Cardiac fibroblast (primary cell): ENCODE results near the gene PUS1.

Source experiments
- DNase-seq, 2 donors: peaks; one replicate each; pipeline versions ENCODE4 v3.0.0 to v3.0.0-alpha.2; 2010; ENCODE audit warnings: low read depth in 2 of 2
- H3K4me3 ChIP-seq, 2 donors: replicated peaks in 1 of 2; 1 replicate in 1 of 2; 2 replicates in 1 of 2; pipeline ENCODE4 v1.5.1; 2011; ENCODE audit warnings: low read depth in 2 of 2, low read length in 2 of 2, mild to moderate bottlenecking in 2 of 2, moderate library complexity in 1 of 2
- TF ChIP-seq, protein P1 (sequence below): IDR thresholded peaks from one replicate; pipeline ENCODE4 v1.5.1; 2011; ENCODE audit warnings: low read depth, mild to moderate bottlenecking, low read length, inconsistent platforms

Gene PUS1

DNA sequence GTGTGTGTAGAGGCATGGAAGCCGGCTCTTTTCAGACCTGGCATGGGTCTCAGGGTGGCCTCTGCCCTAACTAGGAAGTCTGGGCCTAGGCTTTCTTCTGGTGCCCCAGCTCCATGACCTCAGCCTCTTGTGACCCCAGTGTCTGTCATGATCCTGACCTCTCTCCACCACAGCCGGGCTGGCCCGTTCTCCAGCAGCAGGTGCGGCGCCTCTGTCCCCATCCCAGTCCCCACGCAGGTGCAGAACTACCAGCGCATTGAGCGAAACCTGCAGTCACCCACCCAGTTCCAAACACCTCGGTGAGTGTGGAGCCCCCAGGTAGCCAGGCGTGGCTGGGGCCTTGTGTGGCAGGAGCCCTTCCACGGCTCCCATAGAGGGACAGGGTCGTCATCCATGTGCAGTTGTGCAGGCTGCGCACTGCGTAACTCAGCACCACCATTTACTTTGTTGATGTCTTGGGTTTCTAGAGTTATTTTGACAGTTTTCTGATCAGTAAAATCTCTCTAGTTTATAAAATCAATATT lies 14.8 kb upstream of the PUS1 start:
- DNase-seq: no peak

DNA sequence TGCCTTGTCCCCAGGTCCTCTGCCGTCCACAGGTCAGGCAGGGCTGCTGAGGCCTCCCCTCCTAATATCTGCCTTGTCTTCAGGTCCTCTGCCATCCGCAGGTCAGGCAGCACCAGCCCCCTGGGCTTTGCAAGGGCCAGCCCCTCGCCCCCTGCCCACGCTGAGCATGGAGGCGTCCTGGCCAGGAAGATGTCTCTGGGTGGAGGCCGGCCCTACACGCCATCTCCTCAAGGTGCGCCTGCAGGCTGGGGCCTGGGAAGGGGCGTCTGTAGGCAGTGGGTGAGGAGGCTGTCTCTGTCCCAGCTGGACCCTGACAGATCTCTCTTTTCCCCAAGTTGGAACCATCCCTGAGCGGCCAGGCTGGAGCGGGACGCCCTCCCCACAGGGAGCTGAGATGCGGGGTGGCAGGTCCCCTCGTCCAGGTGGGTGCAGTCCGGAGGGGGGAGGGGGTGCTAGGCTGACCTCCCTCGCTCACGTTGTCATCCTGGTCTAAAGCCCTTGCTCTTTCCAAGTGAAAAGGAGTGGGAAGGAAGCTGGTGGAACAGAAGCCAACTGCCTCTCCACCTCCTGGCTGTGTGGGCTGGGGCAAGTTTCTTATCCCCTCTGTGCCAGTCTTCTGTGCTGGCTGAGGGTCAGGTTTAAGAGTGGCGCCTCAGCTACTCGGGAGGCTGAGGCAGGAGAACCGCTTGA lies 13.9 kb upstream of the PUS1 start:
- H3K4me3 ChIP-seq: no peak overlapping the region
- DNase-seq: no peak
- TF ChIP-seq, protein P1, sequence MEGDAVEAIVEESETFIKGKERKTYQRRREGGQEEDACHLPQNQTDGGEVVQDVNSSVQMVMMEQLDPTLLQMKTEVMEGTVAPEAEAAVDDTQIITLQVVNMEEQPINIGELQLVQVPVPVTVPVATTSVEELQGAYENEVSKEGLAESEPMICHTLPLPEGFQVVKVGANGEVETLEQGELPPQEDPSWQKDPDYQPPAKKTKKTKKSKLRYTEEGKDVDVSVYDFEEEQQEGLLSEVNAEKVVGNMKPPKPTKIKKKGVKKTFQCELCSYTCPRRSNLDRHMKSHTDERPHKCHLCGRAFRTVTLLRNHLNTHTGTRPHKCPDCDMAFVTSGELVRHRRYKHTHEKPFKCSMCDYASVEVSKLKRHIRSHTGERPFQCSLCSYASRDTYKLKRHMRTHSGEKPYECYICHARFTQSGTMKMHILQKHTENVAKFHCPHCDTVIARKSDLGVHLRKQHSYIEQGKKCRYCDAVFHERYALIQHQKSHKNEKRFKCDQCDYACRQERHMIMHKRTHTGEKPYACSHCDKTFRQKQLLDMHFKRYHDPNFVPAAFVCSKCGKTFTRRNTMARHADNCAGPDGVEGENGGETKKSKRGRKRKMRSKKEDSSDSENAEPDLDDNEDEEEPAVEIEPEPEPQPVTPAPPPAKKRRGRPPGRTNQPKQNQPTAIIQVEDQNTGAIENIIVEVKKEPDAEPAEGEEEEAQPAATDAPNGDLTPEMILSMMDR: no peak

More for the DNA sequence above, 14.8 kb upstream of the PUS1 start:
- H3K4me3 ChIP-seq: no peak overlapping the region
- TF ChIP-seq, protein P1: no peak

DNA sequence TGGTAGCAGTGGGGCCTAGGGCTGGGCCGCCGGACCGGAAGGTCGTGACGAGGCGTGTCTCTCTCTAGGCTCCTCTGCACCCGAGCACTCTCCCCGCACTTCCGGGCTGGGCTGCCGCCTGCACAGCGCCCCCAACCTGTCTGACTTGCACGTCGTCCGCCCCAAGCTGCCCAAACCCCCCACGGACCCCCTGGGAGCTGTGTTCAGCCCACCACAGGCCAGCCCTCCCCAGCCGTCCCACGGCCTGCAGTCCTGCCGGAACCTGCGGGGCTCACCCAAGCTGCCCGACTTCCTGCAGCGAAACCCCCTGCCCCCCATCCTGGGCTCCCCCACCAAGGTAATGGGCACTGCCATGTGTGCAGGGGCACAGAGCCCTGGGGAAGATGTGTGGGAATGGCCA lies 13.3 kb upstream of the PUS1 start:
- DNase-seq: no peak
- TF ChIP-seq, protein P1: no peak
- no peak overlapping the region for H3K4me3 ChIP-seq

DNA sequence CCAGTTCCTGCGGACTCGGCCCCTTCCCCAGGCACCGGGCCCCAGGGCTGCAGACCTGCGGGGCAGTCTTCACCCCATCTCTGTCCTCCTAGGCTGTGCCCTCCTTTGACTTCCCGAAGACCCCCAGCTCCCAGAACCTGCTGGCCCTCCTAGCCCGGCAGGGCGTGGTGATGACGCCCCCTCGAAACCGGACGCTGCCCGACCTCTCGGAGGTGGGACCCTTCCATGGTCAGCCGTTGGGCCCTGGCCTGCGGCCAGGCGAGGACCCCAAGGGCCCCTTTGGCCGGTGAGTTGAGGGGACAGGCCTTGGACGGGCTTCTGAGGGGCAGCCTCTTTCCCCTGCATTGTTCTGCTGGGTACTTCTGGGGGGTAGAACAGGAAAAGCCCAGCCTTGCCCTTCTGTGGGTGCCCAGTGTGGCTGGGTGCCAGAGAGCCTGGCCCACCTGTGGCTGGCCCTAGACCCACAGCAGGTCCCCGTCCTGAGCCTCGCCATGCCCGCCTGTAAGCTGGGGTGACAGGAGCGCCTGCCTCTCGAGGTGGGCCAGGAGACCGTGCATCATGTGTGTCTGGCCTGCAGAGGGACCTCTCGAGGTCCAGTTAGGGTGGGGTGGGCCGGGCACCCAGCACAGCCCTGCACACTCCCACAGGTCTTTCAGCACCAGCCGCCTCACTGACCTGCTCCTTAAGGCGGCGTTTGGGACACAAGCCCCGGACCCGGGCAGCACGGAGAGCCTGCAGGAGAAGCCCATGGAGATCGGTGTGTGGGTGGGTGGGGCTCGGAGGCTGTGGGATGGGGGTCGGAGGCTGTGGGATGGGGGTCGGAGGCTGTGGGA lies 12.6 kb upstream of the PUS1 start:
- no peak for DNase-seq
- TF ChIP-seq, protein P1: no peak
- H3K4me3 ChIP-seq: no peak overlapping the region

DNA sequence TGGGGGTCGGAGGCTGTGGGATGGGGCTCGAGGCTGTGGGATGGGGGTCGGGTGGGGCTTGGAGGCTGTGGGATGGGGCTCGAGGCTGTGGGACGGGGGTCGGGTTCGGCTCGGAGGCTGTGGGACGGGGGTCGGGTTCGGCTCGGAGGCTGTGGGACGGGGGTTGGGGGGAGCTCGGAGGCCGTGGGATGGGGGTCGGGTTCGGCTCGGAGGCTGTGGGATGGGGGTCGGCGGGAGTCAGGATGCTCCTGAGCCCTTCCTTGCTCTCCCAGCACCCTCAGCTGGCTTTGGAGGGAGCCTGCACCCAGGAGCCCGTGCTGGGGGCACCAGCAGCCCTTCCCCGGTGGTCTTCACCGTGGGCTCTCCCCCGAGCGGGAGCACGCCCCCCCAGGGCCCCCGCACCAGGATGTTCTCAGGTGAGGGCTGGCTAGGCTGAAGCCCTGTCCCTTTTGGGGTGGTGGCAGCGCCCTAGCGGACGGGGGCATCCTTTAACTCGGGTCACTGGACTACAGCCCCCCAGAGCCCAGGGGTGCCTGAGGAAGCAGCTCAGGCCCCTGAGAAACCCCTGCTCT lies 11.9 kb upstream of the PUS1 start:
- DNase-seq: no peak

DNA sequence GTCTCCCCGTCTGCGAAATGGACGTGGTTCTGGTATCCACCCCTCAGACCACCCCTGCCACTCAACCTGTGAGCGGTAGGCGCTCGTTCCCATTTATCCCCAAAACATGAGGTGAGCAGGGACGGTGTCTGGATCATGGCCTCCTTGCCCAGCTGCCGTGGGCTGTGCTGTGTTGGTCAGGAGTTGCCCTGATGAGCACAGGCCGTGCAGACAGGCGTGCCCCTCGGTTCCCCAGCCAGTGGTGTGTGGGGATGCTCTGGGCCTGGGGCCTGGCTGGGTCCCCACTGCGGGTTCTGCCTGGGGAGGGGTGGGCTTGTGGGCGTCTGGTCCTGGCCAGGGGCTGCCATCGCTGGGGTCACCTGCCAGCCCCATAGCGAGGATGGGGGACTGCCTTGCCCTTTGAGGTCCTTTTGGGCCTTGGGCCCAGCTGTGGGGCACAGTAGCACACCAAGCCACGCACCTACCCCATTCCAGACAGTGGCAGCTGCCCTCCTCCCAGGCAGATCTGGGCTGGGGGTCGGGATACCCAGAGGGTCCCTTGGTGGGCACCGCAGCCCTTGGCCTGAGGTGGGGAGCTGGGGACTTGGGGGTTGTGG lies 11.3 kb upstream of the PUS1 start:
- H3K4me3 ChIP-seq: no peak overlapping the region
- TF ChIP-seq, protein P1: no peak
- no peak for DNase-seq

More for the DNA sequence above, 11.9 kb upstream of the PUS1 start:
- TF ChIP-seq, protein P1: no peak
- no peak overlapping the region for H3K4me3 ChIP-seq
